ENCODE data around the gene GRIN3B.

GRCh38 chr19:1054102-1055027 lies 54.1 kb downstream of the GRIN3B start:
- TF ChIP-seq PCBP1 (IDR thresholded peaks at IDR 0.05; ENCODE audit: low read depth, low read length, poor library complexity, severe bottlenecking) (no peak), BDP1 (IDR thresholded peaks at IDR 0.05; ENCODE audit: insufficient read depth, insufficient read length) (no peak), POLR3A (IDR thresholded peaks at IDR 0.05; ENCODE audit: borderline replicate concordance, extremely low read depth, insufficient read depth, insufficient read length) (no peak), POLR2A (conservative IDR thresholded peaks at IDR 0.05) (no peak), REST (IDR thresholded peaks at IDR 0.05; ENCODE audit: borderline replicate concordance) (no peak), REST (CRISPR knock-in tag; IDR thresholded peaks at IDR 0.05; ENCODE audit: low read depth) (no peak)

All from K562 (cell line).